HG02588 (cell line): ENCODE data around the gene RFNG.

Source experiments
- ATAC-seq: cut with Tn5 transposase; IDR thresholded peaks from one replicate; pipeline ENCODE4 v1.9.1; 2021; ENCODE audit warnings: mild to moderate bottlenecking, moderate library complexity; ENCODE audit not compliant: unreplicated experiment

Gene RFNG

GRCh38 chr17:82089723-82090548 is 38.3 kb upstream of the RFNG start:
- ATAC-seq: no peak

DNA sequence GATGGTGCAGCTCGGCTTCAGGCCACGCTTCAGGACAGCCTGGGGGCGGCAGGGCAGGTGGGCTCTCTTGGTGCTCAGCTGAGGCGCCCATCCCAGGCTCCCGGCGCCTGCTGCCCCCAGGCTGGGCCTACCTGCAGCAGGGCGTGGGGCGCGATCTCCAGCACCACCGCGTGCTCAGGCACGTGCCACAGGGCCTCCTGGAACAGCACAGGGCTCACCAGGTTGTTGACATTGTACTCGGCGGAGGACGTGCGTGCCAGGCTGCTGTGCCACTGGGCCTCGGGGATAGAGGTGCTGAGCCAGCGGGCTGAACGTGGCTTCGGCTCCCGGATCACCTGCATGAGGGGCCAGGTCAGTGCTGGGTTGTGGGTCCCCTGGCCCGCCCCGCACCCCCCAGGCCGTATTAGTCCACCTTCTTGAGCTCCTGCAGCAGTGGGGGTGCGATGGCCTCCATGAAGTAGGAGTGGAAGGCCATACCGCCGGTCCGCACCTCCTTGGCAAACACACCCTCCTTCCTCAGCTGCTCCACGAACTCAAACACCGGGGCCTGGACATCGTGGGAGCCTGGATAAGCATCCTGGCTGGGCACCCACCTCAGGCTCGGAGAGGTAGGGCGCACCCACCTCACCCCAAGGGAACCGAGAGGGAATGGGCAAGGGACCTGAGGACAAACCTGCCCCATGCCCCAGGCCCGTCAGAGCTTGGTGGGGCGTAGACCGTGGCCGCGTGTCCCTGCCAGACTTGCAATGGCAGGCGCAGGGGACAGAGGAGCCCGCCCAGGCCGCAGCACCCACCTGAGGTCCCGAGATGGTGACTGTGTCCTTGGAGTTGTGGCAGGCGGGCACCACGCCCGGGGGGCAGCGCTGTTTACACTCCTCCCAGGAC is 37.5 kb upstream of the RFNG start:
- ATAC-seq: no peak

- no peak for ATAC-seq
Observed at GRCh38 chr17:82087961-82088837, 36.6 kb upstream of the RFNG start.

DNA sequence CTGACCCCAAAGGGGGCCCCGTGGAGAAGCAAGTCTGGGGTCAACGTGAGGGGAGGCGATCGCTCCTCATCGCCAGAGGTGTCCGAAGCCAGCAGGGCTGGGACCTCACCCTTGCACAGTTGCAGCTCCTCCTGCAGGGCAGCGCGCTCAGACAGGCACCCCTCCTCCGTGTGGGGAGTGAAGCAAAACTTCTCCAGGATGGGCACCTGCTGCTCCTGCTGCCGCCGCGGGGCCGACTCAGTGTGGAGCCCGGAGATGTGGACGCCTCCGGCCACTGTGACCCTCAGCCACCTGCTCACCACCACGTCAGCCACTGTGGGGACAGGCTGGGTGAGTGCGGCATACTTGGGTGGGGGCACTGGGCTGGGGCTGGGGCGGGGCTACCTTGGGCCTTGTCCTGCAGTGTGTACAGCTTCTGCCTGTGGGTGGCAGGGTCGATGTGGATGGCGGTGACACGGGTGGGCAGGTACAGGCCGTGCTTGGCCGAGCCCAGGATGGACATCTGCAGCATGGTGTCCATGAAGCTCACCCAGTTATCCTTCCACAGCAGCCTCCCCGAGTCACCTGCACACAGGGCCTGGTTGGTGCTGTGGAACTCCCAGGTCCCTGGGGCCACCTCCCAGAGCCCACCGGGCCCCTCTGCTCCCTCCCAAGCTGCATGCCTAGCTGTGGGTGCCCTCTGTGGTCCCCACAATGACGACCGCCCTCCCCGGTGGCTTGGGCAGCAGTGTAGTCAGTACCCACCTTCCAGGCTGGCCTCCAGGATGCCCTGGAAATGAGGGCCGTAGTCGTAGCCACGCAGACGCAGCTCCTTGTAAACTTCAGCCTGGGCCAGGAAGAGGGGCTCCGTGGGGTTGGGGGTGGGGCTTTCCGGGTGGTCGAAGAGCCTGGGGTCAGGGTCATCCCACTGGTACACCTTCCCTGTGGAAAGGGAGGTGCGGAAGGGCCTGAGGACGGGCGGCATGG is 35.6 kb upstream of the RFNG start:
- no peak for ATAC-seq

- no peak for ATAC-seq
Observed at GRCh38 chr17:82085931-82086764, 34.5 kb upstream of the RFNG start.

DNA sequence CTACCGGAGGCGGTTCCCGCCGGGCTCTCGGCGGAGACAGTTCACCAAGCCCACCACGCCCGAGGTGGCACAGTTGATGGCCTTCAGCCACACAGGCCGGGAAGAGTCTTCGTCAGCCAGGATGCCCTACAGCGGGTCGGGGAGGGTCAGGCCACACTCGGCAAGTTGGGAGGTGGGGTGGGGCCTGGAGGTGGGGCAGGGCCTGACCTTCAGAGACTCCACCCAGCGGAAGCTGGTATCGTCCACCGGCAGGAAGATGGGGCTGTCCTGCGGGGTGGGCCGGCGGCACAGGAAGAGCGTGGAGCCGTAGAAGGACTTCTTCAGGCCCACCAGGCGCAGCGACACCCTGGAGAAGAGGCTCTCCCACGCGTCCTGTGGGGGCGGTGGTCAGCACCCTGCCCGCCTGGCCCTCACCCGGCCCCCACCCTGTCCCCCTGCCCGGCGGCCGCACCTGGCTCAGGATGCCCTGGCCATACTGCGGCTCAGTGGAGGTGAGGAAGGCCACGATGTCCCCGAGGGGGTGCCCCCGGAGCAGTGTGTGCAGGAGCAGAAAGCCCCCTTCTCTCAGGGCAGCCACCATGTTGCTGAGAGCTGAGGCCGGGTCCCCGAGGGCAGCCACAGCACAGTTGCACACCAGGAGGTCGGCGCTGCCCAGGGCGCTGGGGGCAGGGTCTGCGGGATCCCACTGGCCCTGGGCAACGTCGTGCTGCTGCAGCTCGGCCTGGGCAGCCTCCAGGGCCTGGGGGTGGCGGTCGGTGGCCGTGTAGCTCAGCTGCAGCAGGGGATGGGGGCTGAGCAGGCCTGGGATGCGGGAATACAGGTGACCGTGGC is 33.6 kb upstream of the RFNG start:
- no peak for ATAC-seq

- ATAC-seq: no peak
Observed at GRCh38 chr17:82084373-82085030, 32.9 kb upstream of the RFNG start.

GRCh38 chr17:82083533-82084359 is 32.1 kb upstream of the RFNG start:
- ATAC-seq: no peak

DNA sequence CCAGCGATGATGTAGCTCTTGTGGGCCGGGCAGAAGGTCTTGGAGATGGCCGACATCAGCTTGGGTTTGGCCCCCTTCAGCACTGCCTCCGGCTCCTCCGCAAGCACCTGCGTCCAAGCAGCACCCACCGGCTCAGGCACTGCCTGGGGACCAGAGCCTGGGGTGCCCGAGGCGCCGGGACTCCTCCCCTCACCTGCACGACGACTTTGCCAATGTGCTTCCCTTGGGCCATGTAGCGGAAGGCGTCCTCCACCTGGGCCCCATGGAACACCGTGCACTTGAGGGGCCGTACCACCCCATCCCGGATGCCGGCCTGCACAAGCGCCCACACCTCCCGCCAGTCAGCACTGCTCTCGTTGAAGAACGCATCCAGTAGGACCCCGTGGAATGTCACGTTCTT is 31.4 kb upstream of the RFNG start:
- no peak for ATAC-seq

DNA sequence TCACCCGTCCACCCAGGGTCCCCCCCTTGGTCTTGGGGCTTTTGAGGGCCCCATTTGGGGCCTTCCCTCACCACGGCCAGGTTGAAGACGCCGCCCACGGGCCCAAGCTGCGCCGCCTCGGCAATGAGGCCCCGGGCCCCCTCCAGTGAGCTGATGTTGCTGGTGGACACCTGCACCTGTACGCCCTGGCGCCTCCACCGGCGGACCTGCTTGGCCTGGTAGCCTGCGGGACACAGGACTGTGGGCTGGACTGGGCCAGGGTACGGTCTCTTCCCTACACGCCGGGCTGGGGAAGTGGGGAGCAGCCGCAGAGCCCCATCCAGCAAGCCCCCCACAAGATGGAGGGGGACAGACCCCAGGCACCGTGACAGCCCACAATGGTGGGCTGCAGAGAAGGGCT is 30.8 kb upstream of the RFNG start:
- ATAC-seq: no peak

DNA sequence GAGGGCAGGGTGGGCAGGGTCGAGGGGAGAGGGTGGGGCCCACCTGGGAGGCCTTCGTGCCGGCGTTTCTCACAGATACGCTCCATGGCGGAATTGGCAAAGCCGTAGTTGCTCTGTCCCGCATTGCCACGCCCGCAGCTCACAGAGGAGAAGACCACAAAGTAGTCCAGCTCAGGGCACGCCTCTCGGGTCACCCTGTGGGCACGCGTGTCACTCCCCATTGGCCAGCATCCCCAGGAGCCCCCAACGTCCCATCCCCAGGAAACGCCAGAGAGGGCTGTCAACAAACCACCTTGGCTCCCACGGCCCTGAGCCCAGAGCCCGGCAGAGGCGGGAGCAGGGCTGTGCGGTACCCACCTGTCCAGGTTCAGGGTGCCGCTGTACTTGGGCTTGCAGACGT is 30.4 kb upstream of the RFNG start:
- no peak for ATAC-seq

GRCh38 chr17:82081546-82081945 is 29.9 kb upstream of the RFNG start:
- ATAC-seq: no peak

- no peak for ATAC-seq
Observed at GRCh38 chr17:82080789-82081464, 29.3 kb upstream of the RFNG start.

DNA sequence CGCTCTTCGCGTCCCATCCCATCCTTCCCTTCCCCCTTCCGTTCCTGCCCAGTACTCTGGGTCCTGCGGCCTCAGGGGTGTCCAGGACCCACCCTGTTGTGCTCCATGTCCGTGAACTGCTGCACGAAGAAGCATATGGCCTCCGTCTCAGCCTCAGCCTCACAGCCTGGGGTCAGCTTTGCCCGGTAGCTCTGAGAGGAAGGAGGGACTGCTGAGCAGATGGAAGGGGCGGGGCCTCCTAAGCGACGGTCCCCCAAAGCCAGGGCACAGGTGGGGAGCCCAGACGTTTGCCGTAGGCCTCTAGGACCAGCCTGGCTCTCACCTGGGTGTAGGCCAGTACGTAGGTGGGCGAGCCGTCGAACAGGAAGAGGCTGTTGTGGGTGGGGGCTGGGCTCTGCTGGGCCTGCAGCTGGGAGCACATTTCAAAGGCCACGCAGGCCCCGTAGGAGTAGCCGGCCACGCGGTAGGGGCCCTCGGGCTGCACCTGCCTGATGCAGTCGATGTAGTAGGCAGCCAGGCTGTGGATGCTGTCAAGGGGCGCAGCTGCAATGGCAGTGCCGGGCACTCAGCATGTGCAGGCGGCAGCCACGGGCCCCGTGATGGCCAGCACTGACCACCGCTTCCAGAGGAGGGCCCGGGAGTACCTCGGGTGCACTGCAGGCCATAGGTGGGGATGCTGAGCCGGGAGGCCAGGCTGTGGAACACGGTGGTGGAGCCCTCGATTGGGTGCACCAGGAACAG is 28.6 kb upstream of the RFNG start:
- ATAC-seq: no peak

- ATAC-seq: no peak
Observed at GRCh38 chr17:82079001-82079677, 27.5 kb upstream of the RFNG start.
